HepG2 (cell line): ENCODE data around the gene COMMD1. TPM values are rescaled to one million over a fixed set of nuclear protein-coding genes. Genes with fewer than 3 reads are reported as not detected.

Source experiments
- ATF6 ChIP-seq: sonication (generic); formaldehyde crosslinking; conservative IDR thresholded peaks from 2 replicates; pipeline ENCODE4 v1.4.0; 2020; ENCODE audit warnings: missing genetic modification reagents
- E2F5 ChIP-seq: sonication (generic); formaldehyde crosslinking; conservative IDR thresholded peaks from 2 replicates; pipeline ENCODE4 v1.4.0; 2020; ENCODE audit warnings: missing genetic modification reagents
- HNF4G ChIP-seq, 2 experiments: sonication (generic) in 1 of 2; formaldehyde crosslinking in 1 of 2; IDR thresholded peaks; 2 replicates each; pipeline versions ENCODE4 v1.4.0 to v1.6.1; 2011 to 2020; ENCODE audit warnings: borderline replicate concordance in 2 of 2, low read depth in 2 of 2, mild to moderate bottlenecking in 2 of 2, low read length in 1 of 2, missing genetic modification reagents in 1 of 2, moderate library complexity in 1 of 2
- REXO4 ChIP-seq: sonication (generic); formaldehyde crosslinking; IDR thresholded peaks from 2 replicates; pipeline ENCODE4 v1.8.0; 2022; ENCODE audit warnings: missing genetic modification reagents, mild to moderate bottlenecking, borderline replicate concordance
- TFDP1 ChIP-seq: IDR thresholded peaks from 2 replicates; pipeline ENCODE4 v1.6.1; 2016; ENCODE audit warnings: missing compliant biosample characterization, missing genetic modification reagents, borderline replicate concordance
- ZBED4 ChIP-seq: sonication (generic); formaldehyde crosslinking; IDR thresholded peaks from 2 replicates; pipeline ENCODE4 v1.4.0; 2020; ENCODE audit warnings: missing genetic modification reagents, borderline replicate concordance
- ZNF143 ChIP-seq: sonication (generic); formaldehyde crosslinking; IDR thresholded peaks from 2 replicates; pipeline ENCODE4 v1.4.0; 2020; ENCODE audit warnings: missing genetic modification reagents
- ZNF326 ChIP-seq: sonication (generic); formaldehyde crosslinking; IDR thresholded peaks from 2 replicates; pipeline ENCODE4 v1.4.0; 2020; ENCODE audit warnings: missing genetic modification reagents, borderline replicate concordance
- ZNF431 ChIP-seq: sonication (generic); formaldehyde crosslinking; IDR thresholded peaks from 2 replicates; pipeline ENCODE4 v1.9.0; 2022; ENCODE audit warnings: missing genetic modification reagents, low read depth, mild to moderate bottlenecking, borderline replicate concordance
- ZNF441 ChIP-seq: sonication (generic); formaldehyde crosslinking; IDR thresholded peaks from 2 replicates; pipeline ENCODE4 v1.7.0; 2021; ENCODE audit warnings: missing genetic modification reagents, borderline replicate concordance
- ZNF567 ChIP-seq: sonication (generic); formaldehyde crosslinking; IDR thresholded peaks from 2 replicates; pipeline ENCODE4 v1.8.1; 2023; ENCODE audit warnings: mild to moderate bottlenecking, missing genetic modification reagents, borderline replicate concordance
- ZSCAN20 ChIP-seq: sonication (generic); formaldehyde crosslinking; IDR thresholded peaks from 2 replicates; pipeline ENCODE4 v1.4.0; 2020; ENCODE audit warnings: missing genetic modification reagents, mild to moderate bottlenecking, borderline replicate concordance
- polyA plus RNA-seq, 8 experiments: library from polyadenylated mRNA; depleted of rRNA in 3 of 8; stranded (reverse) in 7 of 8; unstranded in 1 of 8; fragments of >200 nt; fragmentation: Illumina TruSeq in 4 of 8; extraction: Trizol in 4 of 8; gene quantifications; 2 replicates each; pipeline versions ENCODE4 v1.2.1 to v1.2.3, GENCODE V29; 2011 to 2016; ENCODE audit warnings: low read depth in 4 of 8, missing spikeins in 1 of 8, mixed read lengths in 1 of 8; ENCODE audit not compliant: insufficient read depth in 1 of 8
- total RNA-seq, 5 experiments: library from RNA; depleted of rRNA; stranded (reverse); fragments of >200 nt; fragmentation: Illumina TruSeq; extraction: Trizol; gene quantifications; 2 replicates each; pipeline ENCODE4 v1.2.3, GENCODE V29; 2016; ENCODE audit warnings: low read depth in 1 of 5
- TF ChIP-seq, protein P1 (sequence below): sonication (generic); formaldehyde crosslinking; IDR thresholded peaks from 2 replicates; pipeline ENCODE4 v1.5.0; 2020; ENCODE audit warnings: mild to moderate bottlenecking, missing genetic modification reagents
- TF ChIP-seq, protein P2 (sequence below): sonication (generic); formaldehyde crosslinking; IDR thresholded peaks from 2 replicates; pipeline ENCODE4 v1.5.1; 2020; ENCODE audit warnings: missing genetic modification reagents, mild to moderate bottlenecking, borderline replicate concordance

COMMD1 gene
- total and polyA plus RNA-seq, 2 of the 13 experiments (the other 11 are each of a cell fraction or from before 2014, with no cell fraction given) = 25.7 to 105 TPM

- TF ChIP-seq, protein P1, sequence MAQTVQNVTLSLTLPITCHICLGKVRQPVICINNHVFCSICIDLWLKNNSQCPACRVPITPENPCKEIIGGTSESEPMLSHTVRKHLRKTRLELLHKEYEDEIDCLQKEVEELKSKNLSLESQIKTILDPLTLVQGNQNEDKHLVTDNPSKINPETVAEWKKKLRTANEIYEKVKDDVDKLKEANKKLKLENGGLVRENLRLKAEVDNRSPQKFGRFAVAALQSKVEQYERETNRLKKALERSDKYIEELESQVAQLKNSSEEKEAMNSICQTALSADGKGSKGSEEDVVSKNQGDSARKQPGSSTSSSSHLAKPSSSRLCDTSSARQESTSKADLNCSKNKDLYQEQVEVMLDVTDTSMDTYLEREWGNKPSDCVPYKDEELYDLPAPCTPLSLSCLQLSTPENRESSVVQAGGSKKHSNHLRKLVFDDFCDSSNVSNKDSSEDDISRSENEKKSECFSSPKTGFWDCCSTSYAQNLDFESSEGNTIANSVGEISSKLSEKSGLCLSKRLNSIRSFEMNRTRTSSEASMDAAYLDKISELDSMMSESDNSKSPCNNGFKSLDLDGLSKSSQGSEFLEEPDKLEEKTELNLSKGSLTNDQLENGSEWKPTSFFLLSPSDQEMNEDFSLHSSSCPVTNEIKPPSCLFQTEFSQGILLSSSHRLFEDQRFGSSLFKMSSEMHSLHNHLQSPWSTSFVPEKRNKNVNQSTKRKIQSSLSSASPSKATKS (CRISPR knock-in tag) = no peak
- TF ChIP-seq TFDP1 (CRISPR knock-in tag) (peak; percentile 91), ZNF143 (peak; percentile 63; the same call in 1 of the 2 replicates), HNF4G (IDR thresholded peaks at IDR 0.05; ENCODE audit: borderline replicate concordance, low read depth, low read length) (peak; percentile 23; the same call in 1 of the 2 replicates), HNF4G (CRISPR knock-in tag; IDR thresholded peaks at IDR 0.05; ENCODE audit: borderline replicate concordance, low read depth) (peak; percentile 81), ZNF441 (CRISPR knock-in tag) (peak; percentile 65; the same call in 1 of the 2 replicates), ATF6 (CRISPR knock-in tag) (no peak), ZBED4 (CRISPR knock-in tag) (peak; percentile 80; the same call in 1 of the 2 replicates), ZSCAN20 (CRISPR knock-in tag) (0 out of 2 replicates have a peak, but pooled peaks have one; percentile 80), ZNF567 (CRISPR knock-in tag) (no peak), ZNF431 (CRISPR knock-in tag) (peak; percentile 89; the same call in 1 of the 2 replicates), REXO4 (CRISPR knock-in tag) (peak; percentile 83; the same call in 1 of the 2 replicates), E2F5 (peak; percentile 68), ZNF326 (CRISPR knock-in tag) (no peak)
- TF ChIP-seq, protein P2, sequence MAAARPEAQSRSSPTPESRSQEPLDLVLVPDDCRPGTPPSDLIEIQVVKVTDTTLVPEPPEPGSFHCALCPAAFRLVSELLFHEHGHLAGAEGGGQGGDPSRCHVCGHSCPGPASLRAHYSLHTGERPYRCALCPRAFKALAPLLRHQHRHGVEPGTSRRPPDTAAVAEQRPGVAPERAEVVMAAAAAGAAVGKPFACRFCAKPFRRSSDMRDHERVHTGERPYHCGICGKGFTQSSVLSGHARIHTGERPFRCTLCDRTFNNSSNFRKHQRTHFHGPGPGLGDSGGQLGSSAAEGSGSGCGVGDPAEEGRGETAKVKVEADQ = peak; percentile 94
These were observed 17.0 kb upstream of the COMMD1 start, which contains the start of gene CCT4 (continued) for GRCh38 chr2:61888267-61889055.
